ENCODE measurements around the gene CCDC117.

CCDC117 gene

GRCh38 chr22:28832731-28833130, 60.2 kb downstream of the CCDC117 start:
- no peak for DNase-seq

GRCh38 chr22:28833276-28833923, 60.9 kb downstream of the CCDC117 start:
- DNase-seq, result no peak

DNA sequence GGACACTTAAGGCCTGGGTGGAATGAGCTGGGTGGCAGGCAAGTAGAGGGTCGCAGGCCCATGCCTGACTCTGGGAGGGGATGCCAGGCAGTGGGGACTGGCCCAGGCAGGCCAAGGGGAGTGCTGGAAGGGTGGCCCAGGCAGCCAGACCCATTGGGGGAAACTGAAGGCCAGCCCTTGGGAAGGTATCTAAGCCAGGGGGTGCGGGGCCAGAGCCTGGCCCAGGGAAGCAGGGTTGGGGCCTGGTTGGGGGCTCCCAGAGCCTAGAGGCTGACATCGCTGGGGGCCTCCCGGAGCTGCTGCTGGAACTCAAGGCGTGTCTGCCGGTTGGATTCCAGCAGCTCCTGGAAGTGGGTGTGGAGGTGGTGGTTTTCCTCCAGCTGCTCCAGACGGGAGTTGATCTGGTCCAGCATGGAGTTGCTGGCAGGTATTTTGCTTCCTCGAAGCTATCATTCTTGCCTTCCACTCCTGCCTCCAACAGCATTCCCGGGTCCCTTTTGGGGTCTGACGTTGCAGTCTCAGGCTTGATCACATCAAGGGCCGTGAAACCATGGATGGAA, 63.2 kb downstream of the CCDC117 start:
- no peak for DNase-seq

- no peak for DNase-seq
Observed at GRCh38 chr22:28837640-28838039, 65.1 kb downstream of the CCDC117 start.
